GM12874 (cell line): ENCODE results near the gene CHD8.

Experiments
- TF ChIP-seq, protein P1 (sequence below): IDR thresholded peaks from 2 replicates; pipeline ENCODE4 v1.5.1; 2011; ENCODE audit warnings: low read depth, mild to moderate bottlenecking, control low read depth, low read length, moderate library complexity; ENCODE audit not compliant: insufficient read depth

Gene CHD8

DNA sequence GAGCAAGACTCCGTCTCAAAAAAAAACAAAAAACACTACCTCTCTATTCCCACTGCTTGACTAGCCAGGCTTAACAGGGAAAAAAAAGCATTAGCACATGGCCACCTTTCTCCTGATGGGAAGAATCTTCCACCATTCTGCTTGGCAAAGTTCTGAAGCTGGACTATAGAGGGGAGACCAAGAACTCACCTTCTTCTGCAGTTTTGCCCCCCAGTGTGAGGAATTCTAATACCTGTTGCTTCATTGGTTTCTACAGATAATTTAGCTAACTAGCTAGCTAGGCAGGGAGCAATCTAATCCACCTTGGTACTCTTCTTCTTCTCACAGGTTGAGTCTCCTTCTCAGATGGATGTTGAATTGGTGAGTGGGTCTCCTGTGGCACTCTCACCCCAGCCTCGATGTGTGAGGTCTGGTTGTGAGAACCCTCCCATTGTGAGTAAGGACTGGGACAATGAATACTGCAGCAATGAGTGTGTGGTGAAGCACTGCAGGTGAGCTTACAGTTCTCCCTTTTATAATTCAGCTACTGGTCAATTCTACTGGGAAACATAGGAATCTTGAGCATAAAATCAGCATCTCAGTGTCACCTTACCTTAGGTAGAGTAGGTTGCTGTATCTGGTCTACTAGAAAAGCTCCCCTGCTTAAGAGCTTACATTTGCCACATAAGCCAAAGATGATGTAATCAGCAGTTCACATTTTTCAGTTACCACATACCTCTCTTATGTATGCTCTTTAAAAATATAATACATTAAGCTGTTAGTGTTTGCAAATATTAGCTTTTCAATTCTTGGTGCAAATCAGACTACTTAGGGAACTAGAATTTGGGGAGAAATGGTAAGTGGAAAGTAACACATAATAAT lies 39.2 kb upstream of the CHD8 start:
- TF ChIP-seq, protein P1, sequence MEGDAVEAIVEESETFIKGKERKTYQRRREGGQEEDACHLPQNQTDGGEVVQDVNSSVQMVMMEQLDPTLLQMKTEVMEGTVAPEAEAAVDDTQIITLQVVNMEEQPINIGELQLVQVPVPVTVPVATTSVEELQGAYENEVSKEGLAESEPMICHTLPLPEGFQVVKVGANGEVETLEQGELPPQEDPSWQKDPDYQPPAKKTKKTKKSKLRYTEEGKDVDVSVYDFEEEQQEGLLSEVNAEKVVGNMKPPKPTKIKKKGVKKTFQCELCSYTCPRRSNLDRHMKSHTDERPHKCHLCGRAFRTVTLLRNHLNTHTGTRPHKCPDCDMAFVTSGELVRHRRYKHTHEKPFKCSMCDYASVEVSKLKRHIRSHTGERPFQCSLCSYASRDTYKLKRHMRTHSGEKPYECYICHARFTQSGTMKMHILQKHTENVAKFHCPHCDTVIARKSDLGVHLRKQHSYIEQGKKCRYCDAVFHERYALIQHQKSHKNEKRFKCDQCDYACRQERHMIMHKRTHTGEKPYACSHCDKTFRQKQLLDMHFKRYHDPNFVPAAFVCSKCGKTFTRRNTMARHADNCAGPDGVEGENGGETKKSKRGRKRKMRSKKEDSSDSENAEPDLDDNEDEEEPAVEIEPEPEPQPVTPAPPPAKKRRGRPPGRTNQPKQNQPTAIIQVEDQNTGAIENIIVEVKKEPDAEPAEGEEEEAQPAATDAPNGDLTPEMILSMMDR: no peak

DNA sequence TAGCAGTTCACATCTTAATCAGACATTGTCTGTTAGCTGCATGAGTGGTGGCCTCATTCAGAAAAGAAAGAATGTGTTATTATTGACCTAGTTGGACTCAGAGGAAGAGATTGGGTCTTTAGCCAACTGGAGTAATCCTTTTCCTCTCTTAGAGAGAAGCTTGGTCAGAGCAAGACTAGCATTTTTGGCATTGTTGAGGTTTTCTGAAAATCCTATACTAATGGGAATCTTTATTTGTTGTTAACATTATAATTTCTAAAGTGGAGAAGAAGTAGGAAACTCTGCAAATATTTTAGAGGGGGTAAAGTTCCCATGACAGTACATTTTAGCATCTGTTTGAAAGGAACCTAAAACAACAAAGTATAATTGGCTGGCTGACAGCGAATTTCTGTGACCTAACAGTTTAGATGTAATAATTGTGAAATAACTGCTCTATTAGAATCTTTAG lies 30.7 kb upstream of the CHD8 start:
- TF ChIP-seq, protein P1: no peak

DNA sequence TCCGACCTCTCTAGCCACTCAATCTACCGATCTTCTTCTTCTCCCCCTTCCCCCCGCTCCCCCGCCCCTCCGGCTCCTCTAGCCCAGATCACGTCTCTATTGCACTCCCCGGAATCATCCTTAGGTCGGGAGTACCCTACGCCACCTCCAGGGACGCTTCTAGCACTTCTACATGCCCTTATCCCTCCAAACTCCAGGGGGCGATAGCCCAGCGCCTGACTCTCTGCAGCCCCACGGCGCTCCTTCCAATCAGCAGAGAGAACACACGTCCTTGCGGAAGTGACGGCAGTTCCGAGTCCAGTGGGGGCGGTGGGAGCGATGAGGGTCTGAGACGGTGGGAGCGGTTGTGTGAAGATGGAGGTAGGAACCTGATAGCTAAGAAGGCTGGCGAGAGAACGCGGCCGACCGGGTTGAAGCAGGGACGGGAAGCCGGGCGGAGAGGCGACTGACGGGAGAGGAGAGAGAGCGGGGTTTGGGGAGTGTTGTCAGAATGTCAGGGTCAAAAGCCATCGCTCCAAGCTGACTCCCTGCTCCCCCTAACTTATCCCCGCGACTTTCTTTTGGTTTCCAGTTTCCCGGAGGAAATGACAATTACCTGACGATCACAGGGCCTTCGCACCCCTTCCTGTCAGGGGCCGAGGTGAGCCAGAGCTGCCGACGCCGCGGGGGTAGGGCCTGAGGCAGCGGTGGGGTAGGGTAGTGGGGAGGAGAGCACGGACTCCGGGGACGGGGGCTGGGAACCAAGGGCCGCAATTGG lies 21.2 kb upstream of the CHD8 start, which contains the start of the genes RAB2B and TOX4:
Gene RAB2B (minus strand): TSS at position 35 of the 757 bp plus-strand sequence. CDS start 87 bp downstream, outside the sequence.
Gene TOX4 (plus strand): TSS at position 271 of the 757 bp plus-strand sequence. CDS start 84 bp downstream, at position 355.
- TF ChIP-seq, protein P1: peak; percentile 96

DNA sequence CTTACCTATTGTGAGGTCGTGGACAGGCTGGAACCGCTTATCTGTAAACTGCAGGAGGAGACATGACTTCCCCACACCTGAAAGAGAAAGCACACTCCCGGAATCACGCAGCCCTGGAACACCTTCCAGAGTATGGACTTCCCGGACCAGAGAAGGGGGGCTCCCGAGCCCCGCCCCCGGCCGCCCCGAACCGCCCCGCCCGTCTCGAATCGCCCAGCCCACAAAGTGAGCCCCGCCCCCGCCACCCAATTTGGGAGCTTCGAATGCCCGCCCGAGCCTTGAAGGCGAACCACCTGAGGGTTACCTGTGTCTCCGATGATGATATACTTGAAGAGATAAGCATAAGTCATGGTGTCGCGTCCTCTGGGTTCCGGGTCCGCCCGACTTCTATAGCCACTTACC lies 20.6 kb upstream of the CHD8 start:
- TF ChIP-seq, protein P1: no peak

DNA sequence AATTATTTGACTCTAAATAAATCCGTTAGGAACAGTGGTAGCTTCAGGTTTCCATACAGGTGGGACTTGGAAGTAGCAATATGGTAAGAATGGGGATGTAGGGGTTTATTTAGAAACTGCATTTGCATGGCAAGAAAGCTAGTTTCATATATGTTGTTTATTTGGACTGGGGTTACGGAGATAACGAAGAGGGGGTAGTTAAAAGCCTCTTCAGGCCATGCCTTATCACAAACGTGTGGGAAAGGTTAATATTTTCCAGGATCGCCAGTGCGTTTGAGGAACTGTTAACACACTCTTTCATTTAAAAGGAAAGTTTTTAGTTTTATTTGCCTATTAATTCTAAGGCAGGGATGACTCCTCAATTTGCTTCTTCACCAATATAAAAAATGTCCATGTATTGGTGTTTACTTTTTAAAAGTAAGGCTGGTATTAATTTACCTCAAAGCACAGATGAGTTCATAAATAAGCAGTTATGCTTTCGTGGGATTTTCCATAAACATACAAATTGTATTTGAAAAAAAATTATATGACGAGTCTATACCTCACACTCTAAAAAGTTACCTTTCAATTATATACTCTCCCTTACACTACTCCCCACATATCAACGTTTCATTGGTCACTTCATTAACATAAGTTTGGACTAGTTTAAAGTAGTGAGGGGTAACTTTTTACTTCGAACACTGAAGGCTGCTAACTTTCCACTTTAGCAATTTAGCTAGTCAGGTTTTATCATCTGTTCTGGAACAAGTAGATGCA lies 20.0 kb upstream of the CHD8 start:
- TF ChIP-seq, protein P1: no peak

DNA sequence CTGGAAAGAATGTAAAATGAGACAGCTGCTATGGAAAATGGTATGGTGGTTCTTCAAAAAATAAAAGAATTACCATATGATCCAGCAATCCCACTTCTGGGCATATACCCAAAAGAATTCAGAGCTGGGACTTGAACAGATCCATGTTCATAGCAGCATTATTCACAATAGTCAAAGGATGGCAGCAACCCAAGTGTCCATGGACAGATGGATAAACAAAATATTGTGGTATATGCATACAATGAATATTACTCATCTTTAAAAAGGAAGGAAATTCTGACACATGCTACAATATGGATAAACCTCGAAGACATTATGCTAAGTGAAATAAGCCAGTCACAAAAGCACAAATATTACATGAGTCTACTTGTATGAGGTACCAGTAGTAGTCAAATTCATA lies 11.7 kb upstream of the CHD8 start:
- TF ChIP-seq, protein P1: no peak

DNA sequence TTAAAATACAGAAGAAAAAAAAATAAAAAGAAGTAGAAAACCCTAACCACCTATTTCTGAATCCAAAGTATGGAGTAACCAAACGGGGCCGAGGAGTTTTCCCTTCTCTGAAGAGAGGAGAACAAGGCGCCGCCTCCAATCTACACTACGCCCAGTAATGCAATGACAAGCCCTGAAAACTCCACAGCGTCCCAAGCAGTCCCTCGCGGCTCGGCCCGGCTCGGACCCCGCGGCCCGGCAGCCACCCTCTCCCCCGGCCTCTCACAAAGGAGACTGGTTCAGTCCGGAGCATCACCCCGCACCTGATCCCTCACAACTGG lies 371 bp downstream of the CHD8 start:
- TF ChIP-seq, protein P1: no peak
